Suprapubic skin (tissue), 4 donors: Measurements from ENCODE around the gene SLC25A53.
"Not testable (repeated sequence)": the region's sequence is repeated elsewhere in the genome, so short reads cannot be mapped to it uniquely, and the experiment has no call there.

Experiments
- EP300 ChIP-seq: sonication (generic); formaldehyde crosslinking; IDR thresholded peaks from one replicate; pipeline ENCODE4 v1.6.1; 2017; ENCODE audit warnings: antibody characterized with exemption
- POLR2AphosphoS5 ChIP-seq, 3 donors: sonication (generic); formaldehyde crosslinking; IDR thresholded peaks; one replicate each; pipeline ENCODE4 v1.6.1; 2017; ENCODE audit warnings: antibody characterized with exemption in 3 of 3
- TF ChIP-seq, protein P1 (sequence below), 2 donors: fragments of 200-600 bp in 1 of 2; fragments of 450-650 bp in 1 of 2; sonication (generic) in 1 of 2; IDR thresholded peaks; one replicate each; pipeline ENCODE4 v1.5.1; 2016 to 2019; ENCODE audit warnings: antibody characterized with exemption in 2 of 2, mild to moderate bottlenecking in 1 of 2, moderate library complexity in 1 of 2

- not testable (repeated sequence) for TF ChIP-seq EP300; POLR2AphosphoS5 (IDR thresholded peaks at IDR 0.05)
- TF ChIP-seq, protein P1, sequence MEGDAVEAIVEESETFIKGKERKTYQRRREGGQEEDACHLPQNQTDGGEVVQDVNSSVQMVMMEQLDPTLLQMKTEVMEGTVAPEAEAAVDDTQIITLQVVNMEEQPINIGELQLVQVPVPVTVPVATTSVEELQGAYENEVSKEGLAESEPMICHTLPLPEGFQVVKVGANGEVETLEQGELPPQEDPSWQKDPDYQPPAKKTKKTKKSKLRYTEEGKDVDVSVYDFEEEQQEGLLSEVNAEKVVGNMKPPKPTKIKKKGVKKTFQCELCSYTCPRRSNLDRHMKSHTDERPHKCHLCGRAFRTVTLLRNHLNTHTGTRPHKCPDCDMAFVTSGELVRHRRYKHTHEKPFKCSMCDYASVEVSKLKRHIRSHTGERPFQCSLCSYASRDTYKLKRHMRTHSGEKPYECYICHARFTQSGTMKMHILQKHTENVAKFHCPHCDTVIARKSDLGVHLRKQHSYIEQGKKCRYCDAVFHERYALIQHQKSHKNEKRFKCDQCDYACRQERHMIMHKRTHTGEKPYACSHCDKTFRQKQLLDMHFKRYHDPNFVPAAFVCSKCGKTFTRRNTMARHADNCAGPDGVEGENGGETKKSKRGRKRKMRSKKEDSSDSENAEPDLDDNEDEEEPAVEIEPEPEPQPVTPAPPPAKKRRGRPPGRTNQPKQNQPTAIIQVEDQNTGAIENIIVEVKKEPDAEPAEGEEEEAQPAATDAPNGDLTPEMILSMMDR (IDR thresholded peaks at IDR 0.05) = not testable (repeated sequence)
Measured at GRCh38 chrX:104110491-104111240, 46.1 kb downstream of the SLC25A53 start.
